ENCODE results near the gene NSMF. TPM values are rescaled to one million over a fixed set of nuclear protein-coding genes. Genes with fewer than 3 reads are reported as not detected.

The NSMF gene
- total and polyA plus RNA-seq, 2 experiments from 2014 or later = 20.3 to 103 TPM

- TF ChIP-seq EZH2 (IDR thresholded peaks at IDR 0.05; ENCODE audit: low read depth, unreplicated experiment) = no peak
- no peak for TF ChIP-seq CREB1 (CRISPR knock-in tag; IDR thresholded peaks at IDR 0.05; ENCODE audit: low read depth)
- no peak for TF ChIP-seq ZNF331 (CRISPR knock-in tag; IDR thresholded peaks at IDR 0.05; ENCODE audit: low read depth)
- TF ChIP-seq, protein P1, sequence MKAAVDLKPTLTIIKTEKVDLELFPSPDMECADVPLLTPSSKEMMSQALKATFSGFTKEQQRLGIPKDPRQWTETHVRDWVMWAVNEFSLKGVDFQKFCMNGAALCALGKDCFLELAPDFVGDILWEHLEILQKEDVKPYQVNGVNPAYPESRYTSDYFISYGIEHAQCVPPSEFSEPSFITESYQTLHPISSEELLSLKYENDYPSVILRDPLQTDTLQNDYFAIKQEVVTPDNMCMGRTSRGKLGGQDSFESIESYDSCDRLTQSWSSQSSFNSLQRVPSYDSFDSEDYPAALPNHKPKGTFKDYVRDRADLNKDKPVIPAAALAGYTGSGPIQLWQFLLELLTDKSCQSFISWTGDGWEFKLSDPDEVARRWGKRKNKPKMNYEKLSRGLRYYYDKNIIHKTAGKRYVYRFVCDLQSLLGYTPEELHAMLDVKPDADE (IDR thresholded peaks at IDR 0.05) = no peak
- TF ChIP-seq ZNF462 (CRISPR knock-in tag; IDR thresholded peaks at IDR 0.05) = no peak
- TF ChIP-seq POLR2AphosphoS5 (IDR thresholded peaks at IDR 0.05; ENCODE audit: low read depth) = no peak
Observed at GRCh38 chr9:137429974-137430722, 29.0 kb downstream of the NSMF start (continued).

- Mint-ChIP-seq H3K4me3 (no peak overlapping the region), H3K36me3 (ENCODE audit: low read depth) (no peaks in the 10 kb centered on the region), H3K27ac (no peak overlapping the region), H3K4me1 (no peaks in the 10 kb centered on the region), H3K27me3 (ENCODE audit: insufficient read depth, low read depth, poor library complexity) (peaks cover 2% of the 10 kb centered on the region), H3K9me3 (no peaks in the 10 kb centered on the region)
- Histone ChIP-seq H3K79me2 (replicated peaks; ENCODE audit: insufficient read depth) (no peaks in the 10 kb centered on the region), H3K4me3 (no peak overlapping the region), H3F3A (replicated peaks; ENCODE audit: low read depth) (no peaks in the 10 kb centered on the region; the same call in 1 of the 2 replicates), H3K4me1 (ENCODE audit: insufficient read depth) (no peaks in the 10 kb centered on the region), H3K4me2 (no peak overlapping the region), H3K27me3 (ENCODE audit: insufficient read depth) (peaks cover under 1% of the 10 kb centered on the region; the same call in 1 of the 2 replicates), H2AFZ (no peak overlapping the region), H3K9me2 (ENCODE audit: insufficient read depth) (no peaks in the 10 kb centered on the region), H3K27ac (ENCODE audit: low read depth) (no peak overlapping the region), H4K20me1 (replicated peaks; ENCODE audit: insufficient read depth) (no peaks in the 10 kb centered on the region), H3K36me3 (ENCODE audit: insufficient read depth) (no peaks in the 10 kb centered on the region)
- ATAC-seq = no peak
- DNase-seq (ENCODE audit: low spot score) = no peak
- no peak for TF ChIP-seq ZNF462 (CRISPR knock-in tag; IDR thresholded peaks at IDR 0.05)
Observed at GRCh38 chr9:137429546-137429890, 29.6 kb downstream of the NSMF start.
